ENCODE measurements around the gene NCOR2.

DNA sequence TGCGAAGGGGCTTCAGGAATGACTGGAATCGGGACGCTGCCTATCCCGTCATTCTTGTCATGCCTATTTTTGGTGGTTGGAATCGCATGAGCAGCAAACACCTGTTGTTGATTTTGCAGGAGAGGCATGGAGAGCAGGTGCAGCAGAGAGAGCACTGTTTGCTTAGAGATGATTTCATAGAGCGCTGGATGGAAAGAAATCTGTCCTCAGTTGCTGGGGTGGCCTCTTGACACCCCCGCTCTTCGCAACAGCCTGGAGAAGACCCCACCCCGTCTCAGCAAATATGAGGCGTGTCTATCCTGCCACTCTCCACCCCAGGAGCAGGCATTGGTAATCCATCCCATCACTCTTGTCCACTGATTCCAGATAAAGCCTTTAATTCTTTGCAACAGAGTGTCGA, 19.3 kb upstream of the NCOR2 start:
- TF ChIP-seq, protein P1, sequence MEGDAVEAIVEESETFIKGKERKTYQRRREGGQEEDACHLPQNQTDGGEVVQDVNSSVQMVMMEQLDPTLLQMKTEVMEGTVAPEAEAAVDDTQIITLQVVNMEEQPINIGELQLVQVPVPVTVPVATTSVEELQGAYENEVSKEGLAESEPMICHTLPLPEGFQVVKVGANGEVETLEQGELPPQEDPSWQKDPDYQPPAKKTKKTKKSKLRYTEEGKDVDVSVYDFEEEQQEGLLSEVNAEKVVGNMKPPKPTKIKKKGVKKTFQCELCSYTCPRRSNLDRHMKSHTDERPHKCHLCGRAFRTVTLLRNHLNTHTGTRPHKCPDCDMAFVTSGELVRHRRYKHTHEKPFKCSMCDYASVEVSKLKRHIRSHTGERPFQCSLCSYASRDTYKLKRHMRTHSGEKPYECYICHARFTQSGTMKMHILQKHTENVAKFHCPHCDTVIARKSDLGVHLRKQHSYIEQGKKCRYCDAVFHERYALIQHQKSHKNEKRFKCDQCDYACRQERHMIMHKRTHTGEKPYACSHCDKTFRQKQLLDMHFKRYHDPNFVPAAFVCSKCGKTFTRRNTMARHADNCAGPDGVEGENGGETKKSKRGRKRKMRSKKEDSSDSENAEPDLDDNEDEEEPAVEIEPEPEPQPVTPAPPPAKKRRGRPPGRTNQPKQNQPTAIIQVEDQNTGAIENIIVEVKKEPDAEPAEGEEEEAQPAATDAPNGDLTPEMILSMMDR (IDR thresholded peaks at IDR 0.05): no peak
- TF ChIP-seq EZH2 (IDR thresholded peaks at IDR 0.05; ENCODE audit: borderline replicate concordance, insufficient read depth, low read depth, low read length, poor library complexity, severe bottlenecking): no peak

Data from B cell (primary cell).